NCI-H2029 (cell line): ENCODE data around the gene ADAD1.

Experiments used
- DNase-seq: peaks from one replicate; lab custom pipeline; 2025; lab: John Stamatoyannopoulos, UW

ADAD1 gene

DNA sequence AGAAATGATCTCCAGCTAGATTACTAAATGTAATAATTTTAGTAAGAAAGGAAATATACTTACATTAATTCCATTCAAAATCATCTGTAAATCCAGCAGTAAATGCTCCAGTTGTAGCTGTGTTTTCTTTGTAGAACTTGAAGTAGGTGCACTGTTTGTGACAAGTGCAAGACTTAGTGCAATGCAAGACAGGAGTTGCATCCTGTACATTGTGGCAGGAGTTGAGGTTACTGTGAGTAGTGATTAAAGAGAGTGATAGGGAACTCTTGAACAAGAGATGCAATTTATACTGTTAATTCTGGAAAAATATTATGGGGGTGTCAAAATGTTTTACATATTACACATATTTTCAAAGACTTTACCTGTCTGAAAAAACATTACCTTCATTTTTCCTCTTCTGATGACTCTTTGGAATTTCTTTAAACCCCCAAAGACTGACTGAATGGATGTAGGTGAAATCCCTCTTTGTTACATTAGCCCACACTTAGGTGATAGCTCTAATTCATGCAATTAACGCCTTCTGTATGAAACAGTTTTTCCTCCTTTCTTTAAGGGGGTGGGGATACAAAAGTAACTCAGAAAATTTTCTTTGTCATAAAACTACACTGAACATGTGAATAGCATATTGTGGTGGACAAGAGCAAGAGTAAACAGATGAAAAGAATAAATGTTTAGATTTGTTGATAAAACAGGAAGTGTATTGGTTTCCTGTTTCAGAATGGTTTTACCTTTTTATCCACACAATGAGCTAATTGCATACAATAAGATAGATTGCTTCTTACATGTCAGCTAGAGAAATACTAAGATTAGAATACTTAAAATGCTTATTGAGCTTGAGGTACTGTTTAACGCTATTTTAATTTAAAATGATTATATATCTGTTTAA lies 77.7 kb downstream of the ADAD1 start, which contains the start of gene IL2:
TSS of gene IL2 (minus strand) at position 495 of the 886 bp plus-strand sequence. CDS start at position 210, 285 bp downstream.
- DNase-seq, result no peak

DNA sequence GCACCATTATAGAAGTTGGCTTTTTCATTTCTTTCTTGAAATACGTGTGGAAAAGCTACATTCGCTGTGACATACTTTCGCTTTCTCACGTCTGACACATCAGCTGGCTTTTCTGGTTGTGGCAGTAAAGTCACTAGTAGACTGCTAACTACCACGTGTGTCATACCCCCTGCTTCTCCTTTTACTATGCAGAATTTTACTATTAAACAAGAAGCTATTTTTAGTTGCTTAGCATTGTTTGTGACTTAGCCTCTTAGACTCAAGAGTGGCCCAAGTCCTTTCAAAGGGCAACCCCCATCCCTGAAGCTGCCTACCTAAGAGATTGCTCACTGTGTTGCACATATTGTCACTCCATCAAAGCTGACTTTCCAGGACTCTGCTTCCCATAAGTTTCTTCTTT lies 79.8 kb downstream of the ADAD1 start:
- DNase-seq, result no peak

DNA sequence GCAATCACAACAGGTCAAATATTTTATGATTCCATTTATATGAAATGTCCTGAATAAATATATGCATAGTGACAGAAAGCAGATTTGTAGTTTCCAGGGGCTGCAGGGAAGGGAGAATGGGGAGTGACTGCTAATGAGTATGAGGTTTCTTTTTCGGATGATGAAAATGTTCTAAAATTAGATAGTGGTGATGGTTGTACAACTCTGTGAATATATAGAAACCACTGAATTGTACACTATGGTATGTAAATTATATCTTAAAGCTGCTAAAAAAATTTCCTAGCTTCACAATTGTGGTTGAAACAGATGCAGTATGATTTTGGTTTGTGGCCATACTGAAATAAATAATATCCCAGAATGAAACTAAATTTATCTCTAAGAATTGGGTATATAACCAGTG lies 90.6 kb downstream of the ADAD1 start:
- DNase-seq, result no peak

DNA sequence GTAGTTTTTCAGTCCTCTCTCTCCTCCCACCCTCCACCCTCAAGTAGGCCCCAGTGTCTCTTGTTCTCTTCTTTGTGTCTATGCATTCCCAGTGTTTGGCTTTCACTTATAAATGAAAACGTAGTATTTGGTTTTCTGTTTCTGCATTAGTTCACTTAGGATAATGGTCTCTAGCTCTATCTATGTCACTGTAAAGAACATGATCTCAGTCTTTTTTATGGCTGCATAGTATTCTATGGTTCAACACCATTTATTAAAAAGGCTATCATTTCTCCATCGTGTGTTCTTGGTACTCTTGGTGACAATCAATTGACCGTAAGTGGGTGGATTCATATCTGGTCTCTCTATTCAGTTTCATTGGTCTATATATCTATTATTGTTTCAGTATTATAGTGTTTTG lies 96.4 kb downstream of the ADAD1 start:
- DNase-seq, result no peak

DNA sequence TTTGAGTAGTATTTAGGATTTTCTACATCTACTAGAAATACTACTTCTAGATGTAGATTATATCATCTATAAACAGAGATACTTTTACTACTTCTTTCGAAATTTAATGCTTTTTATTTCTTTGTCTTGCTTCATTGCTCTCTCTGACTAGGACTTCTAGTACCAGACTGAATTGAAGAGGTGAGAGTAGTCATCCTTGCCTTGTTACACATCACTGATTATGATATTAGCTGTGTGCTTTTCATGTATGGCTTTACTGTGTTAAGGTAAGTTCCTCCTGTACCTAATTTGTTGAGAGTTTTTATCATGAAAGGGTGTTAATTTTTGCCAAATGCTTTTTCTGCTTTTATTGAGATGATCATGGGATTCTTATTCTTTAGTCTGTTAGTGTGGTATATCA lies 97.3 kb downstream of the ADAD1 start:
- DNase-seq, result no peak

DNA sequence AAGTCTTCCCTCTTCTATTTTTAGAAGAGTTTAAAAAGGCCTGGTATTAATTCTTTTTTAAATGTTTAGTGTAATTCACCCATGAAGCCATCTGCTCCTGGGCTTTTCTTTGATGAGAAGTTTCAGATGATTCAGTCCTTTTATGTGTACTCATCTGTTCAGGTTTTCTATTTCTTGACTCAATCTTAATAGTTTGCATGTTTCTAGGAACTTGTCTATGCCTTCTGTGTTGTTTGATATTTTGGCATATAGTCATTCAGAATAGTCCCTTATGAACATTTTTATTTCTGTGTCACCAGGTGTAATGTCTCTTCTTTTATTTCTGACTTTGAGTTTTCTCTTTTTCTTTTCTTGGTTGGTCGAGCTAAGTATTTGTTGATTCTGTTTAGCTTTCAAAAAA lies 97.9 kb downstream of the ADAD1 start:
- no peak for DNase-seq
